ENCODE measurements around the gene DAPK1. TPM values are rescaled to one million over a fixed set of nuclear protein-coding genes. Genes with fewer than 3 reads are reported as not detected.

The DAPK1 gene
- total RNA-seq, 1 donor from 2014 or later, result 67.4 TPM

DNA sequence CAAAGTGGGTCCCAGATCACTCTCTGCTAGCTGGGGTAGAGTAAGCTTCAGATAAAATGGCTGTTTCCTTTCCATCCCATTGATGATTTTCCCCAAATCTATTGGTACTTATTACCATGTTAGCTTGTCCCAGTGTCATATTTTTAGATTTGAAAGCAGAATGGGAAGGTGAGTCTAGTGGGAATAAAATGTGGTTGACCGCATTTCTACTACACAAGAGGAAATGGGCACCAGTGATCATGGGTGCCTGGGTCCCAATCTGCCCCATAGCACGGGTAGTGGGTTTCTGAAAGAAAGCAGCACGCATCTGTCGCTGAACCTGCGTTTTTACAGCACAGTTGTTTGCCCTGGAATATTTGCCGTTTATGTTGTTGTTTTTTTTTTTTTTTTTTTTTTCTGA lies 20.1 kb downstream of the DAPK1 start:
- DNase-seq, result no peak

DNA sequence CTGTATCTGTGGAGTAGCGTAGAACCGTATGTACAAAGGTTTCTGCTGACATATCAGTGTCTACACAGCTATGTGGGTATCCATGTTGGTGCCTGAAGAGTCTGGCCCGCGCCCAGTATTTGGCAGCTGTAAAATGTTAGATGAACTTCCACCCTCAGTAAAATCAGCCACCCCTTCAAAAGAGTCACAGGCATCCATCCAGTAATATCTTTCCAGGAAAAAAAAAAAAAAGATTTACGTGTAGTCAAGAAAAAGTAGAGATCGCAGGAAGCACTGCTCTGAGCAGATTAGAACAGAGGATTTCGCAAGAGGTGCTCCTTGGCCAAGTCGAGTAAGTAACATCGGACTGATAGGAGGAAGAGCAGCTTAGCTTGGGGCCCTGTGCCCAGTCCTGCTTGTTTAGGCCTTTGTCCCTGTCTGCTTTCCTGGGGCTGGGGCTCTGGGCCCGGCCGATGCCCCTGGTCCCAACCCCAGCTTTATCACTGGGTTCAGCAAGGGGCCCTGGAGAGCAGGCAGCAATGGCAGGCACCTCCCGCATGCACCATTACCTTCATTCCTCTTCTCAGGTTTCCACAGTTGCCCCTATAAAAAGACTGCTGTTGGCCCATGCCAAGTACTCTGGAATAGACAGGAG lies 21.2 kb downstream of the DAPK1 start:
- DNase-seq, result no peak

DNA sequence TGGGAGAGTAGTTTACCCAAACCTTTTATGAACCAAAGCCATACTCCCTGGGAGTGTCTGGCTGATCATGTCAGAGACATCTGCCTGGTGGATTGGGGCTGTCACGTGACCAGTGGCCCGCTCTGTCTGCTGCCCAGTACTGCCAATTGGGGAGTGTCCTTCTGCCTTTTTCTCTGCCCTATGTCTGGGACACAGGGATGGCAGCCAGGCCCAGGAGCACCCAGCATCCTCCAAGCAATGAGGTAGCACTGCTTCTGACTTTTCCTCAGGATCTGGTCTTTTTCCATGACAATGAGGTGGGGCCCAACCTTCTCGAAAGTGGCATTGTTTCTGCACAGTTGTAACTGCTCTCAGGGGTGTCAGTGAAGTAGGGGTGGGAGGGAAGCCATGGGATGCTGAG lies 21.8 kb downstream of the DAPK1 start:
- DNase-seq, result no peak

DNA sequence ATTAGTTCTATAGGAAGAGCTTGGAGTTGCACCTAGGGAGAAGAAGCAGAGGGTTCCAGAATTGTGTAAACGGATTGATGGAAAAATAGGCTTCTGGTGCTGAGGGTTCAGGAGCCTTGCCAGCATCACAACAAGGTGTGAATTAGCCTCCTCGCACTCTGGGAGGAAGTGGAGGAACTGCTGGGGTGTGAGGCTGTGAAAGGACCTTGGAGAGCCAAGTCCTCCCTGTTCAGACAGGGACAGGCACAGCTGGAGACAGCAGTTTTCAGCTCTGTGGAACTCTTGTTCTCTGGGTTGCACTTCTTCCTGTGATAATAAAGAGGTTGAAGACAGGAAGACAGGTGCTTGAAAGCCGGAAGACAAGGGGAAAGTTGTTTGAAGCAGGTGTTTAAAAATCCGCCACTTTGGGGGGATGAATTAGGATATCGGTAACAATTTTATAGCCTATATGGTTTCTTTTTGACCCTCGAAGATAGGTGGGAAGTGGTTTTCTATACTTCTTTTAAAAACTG lies 22.6 kb downstream of the DAPK1 start:
- DNase-seq, result no peak

DNA sequence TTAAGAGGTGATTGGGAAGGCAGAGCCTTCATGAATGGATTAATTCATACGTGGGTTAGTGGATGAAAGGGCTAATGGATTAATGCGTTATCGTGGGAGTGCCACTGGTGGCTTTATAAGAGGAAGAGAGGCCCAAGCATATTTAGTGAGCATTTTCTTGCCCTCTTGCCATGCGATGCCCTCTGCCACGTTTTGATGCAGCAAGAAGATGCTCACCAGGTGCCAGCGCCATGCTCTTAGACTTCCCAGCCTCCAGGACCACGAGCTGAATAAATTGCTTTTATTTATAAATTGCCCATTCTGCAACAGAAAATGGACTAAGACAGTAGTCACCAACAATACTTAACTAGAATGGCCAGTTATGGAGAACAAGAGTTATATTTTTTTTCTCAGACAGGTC lies 24.2 kb downstream of the DAPK1 start:
- no peak for DNase-seq

- no peak for DNase-seq
Measured at GRCh38 chr9:87524061-87524460, 26.4 kb downstream of the DAPK1 start.

DNA sequence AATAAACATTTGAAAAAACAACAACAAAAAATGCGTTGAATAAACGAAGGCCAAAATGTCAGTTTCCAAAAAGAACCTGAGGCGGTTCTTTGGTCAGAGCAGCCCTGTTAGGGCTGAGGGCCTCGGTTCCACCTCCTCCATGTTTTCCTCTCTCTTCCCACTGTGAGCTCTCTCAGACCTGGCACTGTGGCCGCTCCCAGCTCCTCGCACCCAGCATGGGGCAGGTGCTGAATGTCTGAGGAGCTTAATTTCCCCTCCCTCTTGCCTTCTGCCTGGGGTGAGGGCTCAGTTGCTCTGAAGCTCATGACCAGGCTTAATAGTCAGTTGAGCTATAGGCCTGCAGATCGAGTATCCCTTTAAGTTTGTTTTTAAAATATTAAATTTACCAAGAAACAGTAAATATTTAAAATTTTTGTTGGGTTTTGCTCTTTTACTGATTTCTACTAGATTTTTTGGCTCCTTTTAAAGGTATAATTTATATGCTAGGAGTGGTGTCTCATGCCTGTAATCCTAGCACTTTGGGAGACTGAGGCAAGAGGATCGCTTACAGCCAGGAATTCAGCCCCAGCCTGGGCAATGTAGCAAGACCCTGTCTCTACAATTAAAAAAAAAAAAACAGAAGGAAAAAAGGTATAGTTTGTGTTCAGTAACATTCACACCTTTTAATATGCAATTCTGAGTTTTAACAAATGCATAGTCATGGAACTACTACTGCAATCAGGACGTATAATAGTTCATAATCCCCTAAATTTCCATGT lies 28.1 kb downstream of the DAPK1 start:
- no peak for DNase-seq

DNA sequence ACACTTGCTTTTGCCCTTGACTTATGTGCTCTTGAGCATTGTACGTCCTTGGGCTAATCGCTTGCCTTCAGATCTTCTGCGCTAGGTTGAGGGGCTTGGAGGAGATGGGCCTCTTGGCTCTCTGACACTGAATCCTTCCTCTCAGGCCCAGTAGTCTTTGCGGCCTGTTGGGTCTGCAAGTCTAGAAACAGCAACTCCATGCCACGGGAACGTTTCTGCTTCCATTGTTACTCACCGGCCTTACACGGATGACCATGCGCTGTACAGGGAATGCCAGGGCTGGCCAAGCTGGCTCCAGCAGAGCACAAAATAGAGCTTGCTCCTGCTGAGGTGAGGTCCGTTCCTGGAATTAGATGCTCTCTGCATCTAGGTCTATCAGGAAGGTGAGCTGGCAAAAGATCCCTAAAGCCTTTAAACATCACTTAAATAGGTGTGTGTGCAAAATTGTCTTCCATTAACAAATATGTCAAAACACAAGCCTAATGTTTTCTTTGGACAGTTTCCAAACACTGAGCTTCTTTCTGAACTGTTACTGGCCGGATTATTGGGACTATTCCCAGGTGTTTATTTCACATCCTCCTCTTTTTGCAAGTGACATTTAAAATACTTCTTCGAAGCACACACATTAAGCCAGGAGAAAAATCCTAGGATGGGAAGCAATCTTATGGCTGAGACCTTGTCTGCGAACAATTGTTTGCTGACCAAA lies 29.7 kb downstream of the DAPK1 start:
- no peak for DNase-seq

DNA sequence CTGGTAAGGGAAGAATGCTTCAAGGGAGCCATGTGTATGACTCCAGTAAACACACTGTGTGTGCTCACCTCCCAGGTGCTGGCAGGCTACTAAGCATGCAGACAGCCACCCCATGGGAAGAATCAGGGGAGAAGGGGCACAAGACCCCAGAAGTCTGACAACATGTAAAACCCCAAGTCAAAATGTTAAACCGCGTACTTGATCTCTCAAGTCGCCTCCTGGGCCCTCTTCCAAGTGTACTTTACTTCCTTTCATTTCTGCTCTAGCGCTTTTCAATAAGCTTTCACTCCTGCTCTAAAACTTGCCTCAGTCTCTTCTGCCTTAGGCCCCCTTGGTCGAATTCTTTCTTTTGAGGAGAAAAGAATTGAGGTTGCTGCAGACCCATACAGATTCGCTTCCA lies 31.3 kb downstream of the DAPK1 start:
- DNase-seq, result no peak

DNA sequence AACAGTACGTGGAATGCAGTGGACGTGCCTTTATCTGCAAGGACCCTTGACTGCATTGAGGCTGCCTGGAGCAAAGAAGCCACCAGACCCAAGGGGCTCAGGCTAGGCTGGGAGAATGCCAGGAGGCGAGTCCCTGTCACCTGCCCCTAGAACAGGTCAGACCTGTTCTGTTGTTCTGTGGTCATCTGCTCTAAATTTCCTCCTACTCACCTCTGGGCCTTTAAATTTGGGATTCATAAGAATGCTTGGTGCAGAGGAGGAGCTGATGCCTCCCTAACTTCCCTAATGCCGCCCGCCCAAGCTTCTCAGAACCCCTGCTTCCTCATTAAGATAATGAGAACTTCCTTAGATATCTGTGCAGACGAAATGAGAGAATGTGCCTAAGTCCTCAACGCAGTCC lies 32.0 kb downstream of the DAPK1 start:
- DNase-seq, result no peak

DNA sequence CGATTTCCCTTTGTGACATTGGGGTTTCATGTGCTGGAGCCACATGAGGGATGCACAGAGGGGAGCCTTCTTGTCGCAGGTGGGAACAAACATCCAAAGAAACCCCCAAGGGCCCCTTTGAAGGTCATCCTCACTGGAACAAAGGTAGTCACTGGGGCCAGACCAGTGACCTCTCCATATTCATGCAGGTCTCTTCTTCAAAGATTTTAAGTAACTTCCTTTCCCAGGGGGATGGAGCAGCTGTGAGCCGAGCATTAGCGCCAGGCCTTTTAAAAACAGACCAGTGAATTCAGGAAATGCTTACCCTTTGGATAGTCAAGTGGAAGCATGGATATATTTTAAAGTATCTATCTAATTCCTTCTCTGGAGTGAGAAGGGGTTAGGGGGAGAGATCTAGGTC lies 33.0 kb downstream of the DAPK1 start:
- DNase-seq, result no peak

DNA sequence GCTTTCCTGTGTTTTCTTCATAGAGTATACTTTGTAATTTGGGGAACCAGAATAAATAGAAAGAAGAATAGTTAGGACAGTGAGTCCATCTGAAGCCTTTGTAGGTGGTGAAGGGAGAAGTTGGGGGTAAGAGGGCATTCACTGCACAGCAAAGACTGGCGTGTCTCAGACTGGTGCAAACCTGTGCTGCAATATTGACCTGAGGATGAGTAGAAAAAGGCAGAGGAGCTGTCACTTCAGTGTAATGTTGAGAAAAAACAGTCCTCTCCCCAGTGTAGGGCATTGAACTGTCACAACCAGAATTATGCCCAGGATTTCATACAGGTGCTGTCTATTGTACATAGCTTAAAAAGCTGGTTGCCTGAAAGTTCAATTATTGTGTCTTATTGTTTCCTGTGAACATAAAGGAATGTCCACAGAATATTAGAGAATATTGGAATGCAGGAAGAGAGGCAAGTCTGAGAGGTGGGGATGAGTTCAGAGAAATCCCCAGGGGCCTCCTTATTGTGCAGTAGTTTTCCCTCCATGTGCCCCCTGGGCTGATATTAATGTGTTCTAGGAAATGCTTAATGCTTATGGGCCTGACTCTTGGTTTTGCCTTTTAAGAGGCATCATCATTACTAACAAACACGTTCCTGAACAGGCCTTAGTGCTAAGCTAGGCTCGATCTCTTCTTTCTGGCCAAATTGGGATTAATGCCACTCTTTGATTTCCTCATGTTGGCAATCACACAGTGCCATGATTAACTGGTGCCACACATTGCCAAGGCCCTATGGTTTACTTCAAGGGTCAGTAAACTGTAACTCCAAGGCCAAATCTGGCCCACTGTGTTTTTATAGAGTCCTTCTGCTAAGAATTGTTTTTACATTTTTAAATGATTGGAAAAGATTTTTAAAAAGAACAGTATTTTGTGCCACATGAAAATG lies 34.0 kb downstream of the DAPK1 start:
- no peak for DNase-seq

- DNase-seq, result no peak
Measured at GRCh38 chr9:87533271-87533670, 35.6 kb downstream of the DAPK1 start.

DNA sequence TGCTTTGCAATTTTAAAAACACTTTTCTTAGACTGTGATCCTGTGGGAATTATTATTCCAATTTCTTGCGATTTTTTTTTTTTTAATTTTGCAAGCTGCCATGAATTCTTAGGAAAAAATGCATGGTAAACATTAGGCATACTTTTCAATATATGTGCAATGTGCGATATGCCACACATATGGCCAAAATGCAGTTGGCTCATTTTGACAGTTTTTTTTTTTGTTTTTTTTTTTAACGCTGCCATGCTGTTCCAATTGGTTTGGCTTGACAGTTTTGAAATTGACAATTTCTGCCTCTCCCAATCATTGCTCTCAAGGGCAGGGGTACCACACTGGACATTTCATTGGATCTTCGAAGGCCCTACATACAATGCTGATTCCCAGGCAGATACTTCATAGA lies 36.4 kb downstream of the DAPK1 start:
- no peak for DNase-seq

DNA sequence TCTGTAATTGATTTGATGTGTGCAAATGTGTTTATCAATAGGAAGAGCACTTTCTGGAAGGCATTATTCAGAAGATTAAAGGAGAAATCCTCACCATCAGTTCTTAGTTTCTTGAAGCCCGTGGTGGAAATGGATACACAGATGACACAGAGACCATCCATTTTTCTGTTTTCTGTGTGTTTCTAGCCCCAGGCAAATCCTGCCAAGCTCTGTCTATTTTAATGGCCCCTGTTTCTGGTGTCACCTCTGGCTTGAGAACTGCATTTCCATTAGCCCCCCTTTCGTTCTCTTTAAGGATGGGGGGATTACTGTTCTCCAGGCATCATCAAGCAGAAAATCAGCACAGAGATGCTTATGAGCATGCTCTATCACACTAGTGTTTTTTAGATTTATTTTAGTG lies 37.3 kb downstream of the DAPK1 start:
- no peak for DNase-seq

DNA sequence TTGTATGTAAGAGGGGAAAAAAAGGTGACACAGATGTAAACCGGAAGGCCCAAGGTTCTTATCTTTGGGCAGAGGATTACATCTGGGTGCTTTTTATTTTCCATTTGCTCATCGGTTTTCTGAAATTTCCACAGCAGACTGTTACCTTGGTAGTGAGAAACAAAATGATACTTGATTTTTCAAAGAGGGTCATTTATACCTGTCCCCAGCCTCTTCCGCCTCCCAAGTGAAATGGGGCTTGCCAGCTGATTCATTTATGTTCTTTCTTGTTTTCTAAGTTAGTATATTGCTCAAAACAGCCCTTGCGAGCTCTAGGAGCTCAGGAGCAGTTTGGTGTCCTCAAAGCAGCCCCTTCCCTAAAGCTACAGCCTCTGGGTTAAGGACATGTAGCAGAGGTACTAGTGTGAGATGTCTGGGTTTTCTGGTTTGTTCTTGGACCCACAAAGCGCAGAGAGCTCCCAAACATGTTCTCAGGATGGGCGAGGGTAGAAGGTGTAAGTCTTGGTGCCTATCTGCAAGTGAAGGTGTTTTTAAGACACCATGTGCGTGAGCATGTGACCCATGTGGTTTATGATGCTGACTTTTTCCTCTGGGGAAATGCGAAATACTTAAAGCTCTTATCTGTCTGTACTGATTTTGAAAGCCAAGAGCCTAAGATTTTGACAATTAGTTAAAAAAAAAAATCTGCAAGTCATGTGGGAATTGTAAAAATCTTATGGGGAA lies 38.3 kb downstream of the DAPK1 start:
- DNase-seq, result no peak

DNA sequence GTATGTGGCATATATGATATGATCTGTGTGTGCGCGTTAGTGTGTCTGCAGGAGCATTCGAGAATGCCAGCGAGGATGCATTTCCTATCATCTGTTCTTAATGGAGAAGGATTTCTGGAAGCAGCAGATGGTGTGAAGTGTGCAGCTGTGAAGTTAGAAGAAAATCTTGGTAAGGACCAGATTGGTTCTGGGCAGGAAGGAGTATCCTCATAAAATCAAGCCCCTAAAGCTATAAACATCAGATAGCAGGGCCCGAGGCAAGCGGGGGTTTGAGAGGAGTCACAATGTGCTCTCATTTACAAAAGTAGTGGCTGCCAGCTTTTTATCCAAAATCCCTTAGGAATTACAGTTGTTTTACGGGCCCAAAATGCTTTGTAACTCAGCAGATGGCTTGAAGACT lies 40.0 kb downstream of the DAPK1 start:
- DNase-seq, result no peak

- no peak for DNase-seq
Measured at GRCh38 chr9:87540444-87541105, 42.9 kb downstream of the DAPK1 start.

DNA sequence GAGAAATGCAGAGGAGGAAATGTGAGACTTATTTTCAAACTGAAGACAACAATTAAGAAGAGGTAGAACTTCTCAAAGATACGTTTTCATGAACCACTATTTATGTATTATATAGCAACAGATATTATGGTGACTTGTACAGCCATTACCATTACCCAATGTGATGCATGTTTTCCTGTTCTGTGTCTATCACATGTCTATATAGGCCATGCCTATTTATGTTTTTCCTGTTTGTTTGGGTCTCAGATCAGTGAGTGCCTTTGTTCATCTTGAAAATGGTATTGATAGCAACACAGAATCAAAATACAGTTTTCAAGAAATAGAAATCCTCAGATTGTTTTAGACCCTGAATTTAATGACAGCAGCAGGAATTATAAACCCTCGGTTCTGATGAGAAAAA lies 44.0 kb downstream of the DAPK1 start:
- DNase-seq, result no peak

DNA sequence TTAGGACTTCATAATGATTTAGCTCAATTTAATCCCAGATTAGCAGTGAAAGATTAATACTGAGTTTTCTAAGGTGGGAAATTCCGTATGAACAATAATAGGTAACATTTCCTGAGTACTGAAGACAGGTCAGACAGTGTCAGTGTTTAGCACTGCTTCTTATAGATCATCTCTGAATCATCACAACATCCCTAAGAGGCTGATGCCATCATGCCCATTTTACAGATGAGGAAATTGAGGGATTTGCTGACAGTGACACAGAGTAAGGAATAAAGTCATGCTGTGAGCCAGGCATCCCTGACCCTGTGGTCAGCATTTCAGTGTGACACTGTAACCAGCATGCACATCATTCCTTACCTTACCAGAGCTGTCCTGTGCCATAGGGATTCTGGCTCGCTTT lies 44.5 kb downstream of the DAPK1 start:
- no peak for DNase-seq

GRCh38 chr9:87543251-87543650 lies 45.6 kb downstream of the DAPK1 start:
- DNase-seq, result no peak

Data from occipital lobe (tissue), 2 donors.